GM19324 (cell line): ENCODE data around the gene B3GAT3.
A peak's percentile ranks its signal among the peaks of the same experiment; 100 is the strongest.
"Not testable (repeated sequence)": the region's sequence is repeated elsewhere in the genome, so short reads cannot be mapped to it uniquely, and the experiment has no call there.

Experiments used
- ATAC-seq: cut with Tn5 transposase; IDR thresholded peaks from one replicate; pipeline ENCODE4 v1.9.1; 2021; ENCODE audit warnings: mild to moderate bottlenecking, moderate library complexity; ENCODE audit not compliant: unreplicated experiment, low FRiP score

The B3GAT3 gene

GRCh38 chr11:62604460-62605120, 17.2 kb downstream of the B3GAT3 start:
- no peak for ATAC-seq

DNA sequence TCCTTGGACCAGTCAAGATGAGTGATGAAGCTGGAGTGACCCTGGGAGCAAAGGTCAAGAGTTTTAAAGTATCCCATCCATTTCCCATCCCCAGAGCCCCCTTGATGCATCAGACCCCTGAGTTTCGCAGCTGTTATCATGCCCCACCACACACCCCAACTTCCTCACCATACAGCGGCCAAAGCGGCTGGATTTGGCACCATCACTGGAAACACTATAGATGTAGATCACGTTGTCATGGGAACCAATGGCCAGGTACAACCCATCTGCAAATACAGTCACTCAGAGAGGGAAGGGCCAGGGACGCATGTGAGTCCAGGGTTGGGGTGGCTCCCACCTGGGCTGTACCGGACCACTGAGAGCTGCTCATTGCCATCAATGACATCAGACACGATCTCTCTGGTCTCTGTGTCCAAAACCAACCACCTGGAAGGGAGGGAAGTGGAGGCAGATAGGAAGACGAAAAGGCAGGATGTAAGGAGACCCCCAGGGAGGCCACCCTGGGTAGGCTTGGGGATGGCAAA, 17.9 kb downstream of the B3GAT3 start:
- no peak for ATAC-seq

DNA sequence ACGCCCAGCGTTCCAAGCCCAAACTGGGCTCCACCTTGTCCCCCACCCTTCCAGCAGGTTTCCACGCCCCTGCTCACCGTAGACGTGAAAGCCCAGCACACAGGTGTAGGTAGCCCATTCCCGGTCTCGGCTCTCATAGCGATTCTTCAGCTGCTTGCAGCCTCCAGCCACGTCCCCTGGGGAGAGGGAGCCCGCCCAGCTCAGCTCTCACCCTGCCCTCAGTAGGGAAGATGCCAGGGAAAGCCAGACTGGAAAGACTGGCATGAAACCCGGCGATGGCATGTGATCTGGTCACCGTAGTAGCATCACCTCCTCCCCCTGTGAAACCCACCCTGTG, 18.7 kb downstream of the B3GAT3 start:
- no peak for ATAC-seq

GRCh38 chr11:62602141-62603071, 19.4 kb downstream of the B3GAT3 start:
- no peak for ATAC-seq

DNA sequence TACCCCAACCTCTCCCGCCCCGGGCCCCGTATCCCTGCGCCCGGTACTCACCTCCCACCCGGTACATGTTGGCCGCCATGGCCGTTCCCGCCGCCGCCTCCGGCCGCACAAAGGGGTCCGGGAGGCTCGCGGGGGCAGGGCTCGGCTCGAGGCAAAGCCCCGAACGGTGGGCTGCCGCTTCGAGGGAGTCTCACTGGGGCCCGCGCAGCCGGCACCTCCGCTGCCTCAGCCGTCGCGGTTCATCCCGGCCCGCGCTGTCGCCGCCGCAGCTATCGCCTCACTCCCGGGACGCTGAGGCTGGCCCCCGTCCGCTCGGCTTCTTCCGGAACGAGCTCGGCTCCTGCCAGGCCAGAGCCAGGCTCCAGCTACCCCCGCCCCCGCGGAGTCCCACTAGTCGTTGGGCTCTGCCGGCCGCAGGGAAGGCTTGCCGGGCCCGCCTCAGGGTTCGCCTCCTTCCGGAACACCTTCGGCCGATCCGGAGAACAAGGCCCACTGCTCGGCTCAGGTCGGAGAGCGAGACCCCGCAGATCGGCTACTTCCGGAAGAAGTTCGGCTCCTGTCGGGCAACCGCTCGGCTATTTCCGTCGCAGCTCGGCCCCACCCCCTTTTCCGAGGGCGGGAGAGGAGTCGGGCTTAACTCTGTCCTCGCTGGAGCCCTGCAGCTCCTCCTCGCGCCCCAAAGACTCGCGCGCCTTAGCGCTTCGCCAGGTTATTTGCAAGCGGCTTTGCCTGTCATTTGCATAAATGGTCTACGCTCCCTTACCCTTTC, 20.2 kb downstream of the B3GAT3 start, which contains the start of gene MTA2:
Gene MTA2, minus strand, starts transcription at position 494 of the 769 bp plus-strand sequence. Its CDS starts 415 bp downstream, at position 79.
- peak; percentile 76 for ATAC-seq

- no peak for ATAC-seq
Measured at GRCh38 chr11:62601122-62601371, 20.7 kb downstream of the B3GAT3 start.

- no peak for ATAC-seq
Measured at GRCh38 chr11:62600367-62601121, 21.2 kb downstream of the B3GAT3 start.

DNA sequence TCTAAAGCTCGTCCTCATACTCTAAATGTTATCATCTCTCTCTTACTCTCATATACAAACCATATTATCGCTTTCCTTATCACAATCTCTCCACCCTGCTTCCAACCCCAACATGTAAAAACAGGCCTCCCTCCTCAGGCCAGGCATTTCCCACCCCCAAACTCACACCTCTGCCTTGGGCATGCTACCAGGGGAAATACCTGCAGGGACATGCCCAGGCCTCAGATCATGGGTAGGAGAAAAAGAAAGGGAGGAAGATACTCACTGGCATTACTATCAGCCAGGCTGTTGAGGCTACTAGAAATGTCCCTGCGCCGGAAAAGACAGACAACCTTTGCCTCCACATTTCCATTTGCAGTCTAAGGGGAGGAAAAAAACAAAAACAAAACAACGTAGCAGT, 21.9 kb downstream of the B3GAT3 start:
- ATAC-seq, result no peak

DNA sequence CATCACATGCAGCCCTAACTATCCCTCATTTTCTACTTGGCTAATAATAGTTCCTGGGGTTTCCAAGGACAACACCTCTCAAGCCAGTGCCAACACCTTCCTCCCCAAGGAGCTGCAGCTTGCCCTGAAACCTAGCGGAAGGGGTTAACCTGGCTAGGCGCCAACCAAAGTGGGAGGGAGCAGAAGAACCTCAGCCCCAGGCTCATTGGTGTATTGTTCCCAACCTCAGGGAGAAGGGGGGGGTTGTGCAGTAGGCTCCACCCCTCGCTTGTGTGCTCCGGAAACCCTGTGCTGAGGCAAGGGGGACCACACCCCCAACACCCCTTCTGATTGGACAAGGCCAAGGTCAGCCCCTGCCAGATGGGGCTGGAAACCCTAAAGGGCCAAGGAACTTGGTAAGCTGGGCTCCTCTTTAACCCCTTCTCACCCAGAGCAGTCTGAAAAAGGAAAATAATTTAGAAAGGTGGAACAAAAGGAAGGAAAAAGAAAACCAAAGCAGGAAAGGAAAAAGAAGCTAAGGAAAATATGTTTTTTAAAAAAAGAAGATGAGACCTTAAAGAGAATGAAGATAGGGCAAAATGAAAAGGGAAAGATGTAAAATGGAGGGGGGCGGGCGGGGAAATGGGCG, 22.6 kb downstream of the B3GAT3 start:
- ATAC-seq, result peak; percentile 40

GRCh38 chr11:62595124-62595523, 26.7 kb downstream of the B3GAT3 start:
- no peak for ATAC-seq

GRCh38 chr11:62593434-62594044, 28.2 kb downstream of the B3GAT3 start:
- ATAC-seq, result no peak

DNA sequence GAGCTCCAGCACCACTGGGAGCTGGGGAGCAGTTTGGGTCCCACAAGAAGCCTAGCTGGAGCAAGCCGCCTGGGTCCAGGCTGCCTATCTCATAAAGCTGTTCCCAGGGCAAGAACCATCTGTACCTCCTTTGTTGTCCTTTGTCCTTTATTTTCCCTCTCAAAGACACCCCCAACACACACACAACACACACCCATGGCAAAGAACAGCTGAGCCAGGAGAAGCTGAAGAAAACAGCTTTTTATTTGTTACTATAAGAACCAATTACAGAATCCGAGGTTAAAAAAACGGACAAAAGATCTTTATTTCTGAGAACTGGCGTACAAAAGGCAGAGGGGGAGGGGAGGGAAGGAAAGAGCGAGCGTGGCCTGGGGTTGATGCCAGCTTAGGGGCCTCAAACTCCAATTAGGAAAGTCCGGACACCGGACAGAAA, 28.8 kb downstream of the B3GAT3 start:
- ATAC-seq, result no peak

DNA sequence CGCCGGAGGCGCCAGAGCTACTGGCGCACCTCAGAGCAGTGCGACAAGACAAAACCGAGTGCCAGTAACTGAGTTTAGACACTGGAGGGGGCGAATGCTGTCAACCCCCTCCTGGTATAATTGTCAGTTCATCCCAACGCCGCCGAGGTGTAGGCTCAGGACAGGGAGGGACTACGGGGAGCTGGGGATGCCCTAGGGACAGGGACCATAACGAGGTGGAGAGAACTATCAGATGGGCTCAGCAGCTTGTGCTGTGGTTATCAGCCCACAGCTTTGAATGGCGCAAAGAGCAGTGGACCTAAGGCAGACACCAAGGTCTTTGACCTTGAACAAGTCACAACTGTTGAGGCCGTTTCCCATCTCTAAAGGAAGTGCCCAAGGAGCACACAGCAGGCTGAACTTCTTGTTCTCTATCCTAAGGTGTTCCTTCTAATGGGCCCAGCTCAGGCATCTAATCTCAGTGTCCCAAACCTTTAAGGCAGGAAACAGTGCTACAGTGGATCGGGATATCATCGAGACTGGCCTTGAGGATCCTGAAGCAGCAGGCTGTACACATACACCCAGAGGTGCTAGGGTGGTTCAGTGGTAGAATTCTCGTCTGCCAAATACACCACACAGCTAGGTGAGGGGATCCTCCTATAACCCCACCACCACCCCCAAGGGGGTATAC, 29.5 kb downstream of the B3GAT3 start:
- no peak for ATAC-seq

DNA sequence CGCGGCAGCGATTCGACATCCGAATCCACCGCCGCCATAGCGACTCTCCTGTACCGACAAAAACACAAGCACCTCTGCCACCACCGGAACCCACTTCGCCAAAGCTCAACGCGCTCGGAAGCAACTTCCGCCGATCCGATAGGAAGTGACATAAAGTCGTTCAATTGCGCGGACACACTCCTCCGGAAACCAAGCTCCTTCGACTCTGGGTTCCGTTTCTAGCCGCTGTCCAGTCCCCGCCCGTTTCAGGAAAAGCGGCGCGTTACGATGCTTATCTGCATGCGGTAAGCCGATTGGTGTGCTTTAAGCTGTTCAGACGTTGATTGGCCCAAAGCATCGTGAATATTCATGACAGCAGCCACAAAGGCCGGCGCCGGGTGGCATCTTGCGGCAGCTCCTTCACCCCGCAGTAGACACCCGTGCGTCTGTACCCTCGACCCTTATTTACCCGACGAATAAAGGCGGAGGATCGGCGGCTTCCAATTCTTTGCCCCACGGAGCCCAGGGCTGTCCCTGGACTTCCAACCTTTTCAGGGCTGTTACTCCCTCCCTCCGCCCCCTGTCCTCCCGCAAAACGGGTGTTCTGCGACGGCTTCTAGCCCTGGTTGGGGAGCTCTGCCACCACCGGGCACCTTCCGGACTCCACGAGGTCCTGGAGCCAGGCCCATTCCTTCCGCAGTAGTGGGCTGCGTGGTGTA, 30.2 kb downstream of the B3GAT3 start, which contains the start of gene TUT1:
Gene TUT1, minus strand, starts transcription at position 76 of the 698 bp plus-strand sequence. Its CDS starts 38 bp downstream, at position 38.
- peak; percentile 88 for ATAC-seq

- no peak for ATAC-seq
Measured at GRCh38 chr11:62588966-62589637, 32.7 kb downstream of the B3GAT3 start.

DNA sequence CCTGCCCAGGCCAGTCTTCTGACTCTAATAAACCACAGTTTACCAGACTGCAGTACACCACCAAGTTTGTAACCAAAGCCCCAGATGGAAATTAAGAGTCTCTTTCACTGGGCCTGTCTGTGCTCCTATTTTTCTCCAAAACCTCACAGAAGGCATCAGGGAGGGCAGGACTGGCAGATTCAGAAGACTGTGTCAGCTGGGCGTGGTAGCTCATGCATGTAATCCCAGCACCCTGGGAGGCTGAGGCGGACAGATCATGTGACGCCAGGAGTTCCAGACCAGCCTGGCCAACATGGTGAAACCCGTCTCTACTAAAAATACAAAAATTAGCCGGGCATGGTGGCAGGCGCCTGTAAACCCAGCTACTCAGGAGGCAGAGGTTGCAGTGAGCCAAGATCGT, 36.4 kb downstream of the B3GAT3 start:
- not testable (repeated sequence) for ATAC-seq

GRCh38 chr11:62581735-62582134, 40.1 kb downstream of the B3GAT3 start:
- not testable (repeated sequence) for ATAC-seq
